Measurements from ENCODE around the gene FAM131C. TPM values are rescaled to one million over a fixed set of nuclear protein-coding genes. Genes with fewer than 3 reads are reported as not detected.

FAM131C gene
- total RNA-seq, 6 donors from 2014 or later = 0.13 TPM; not detected in 5

GRCh38 chr1:16092923-16093511, 19.6 kb upstream of the FAM131C start:
- Histone ChIP-seq H3K27ac (no peak overlapping the region), H3K9me3 (no peaks in the 10 kb centered on the region), H3K27me3 (no peaks in the 10 kb centered on the region), H3K36me3 (no peaks in the 10 kb centered on the region), H3K4me3 (no peak overlapping the region), H3K4me1 (peaks cover 0 to 6% (median 3%) of the 10 kb centered on the region in 4 donors)
- DNase-seq = no peak
- ATAC-seq (ENCODE audit: low FRiP score in 2 of 2) = no peak
- WGBS, 2 donors = 89 to 97% methylated on average over 7 to 9 of the region's 9 CpGs
- no peak for TF ChIP-seq POLR2A (IDR thresholded peaks at IDR 0.05)
- TF ChIP-seq POLR2AphosphoS5 (IDR thresholded peaks at IDR 0.05) = no peak
- TF ChIP-seq EP300 (IDR thresholded peaks at IDR 0.05) = no peak
- TF ChIP-seq CTCF (IDR thresholded peaks at IDR 0.05) = no peak

- Histone ChIP-seq H3K36me3 (no peaks in the 10 kb centered on the region), H3K27ac (no peak overlapping the region), H3K4me3 (no peak overlapping the region), H3K4me1 (peaks cover 0 to 8% (median 3%) of the 10 kb centered on the region in 4 donors), H3K9me3 (no peaks in the 10 kb centered on the region), H3K27me3 (no peaks in the 10 kb centered on the region)
- ATAC-seq (ENCODE audit: low FRiP score in 2 of 2) (no peak), DNase-seq (no peak)
- WGBS, 2 donors = 89 to 90% methylated on average over 10 to 18 of the region's 18 CpGs
- TF ChIP-seq EP300 (IDR thresholded peaks at IDR 0.05) = no peak
- no peak for TF ChIP-seq POLR2A (IDR thresholded peaks at IDR 0.05)
- no peak for TF ChIP-seq POLR2AphosphoS5 (IDR thresholded peaks at IDR 0.05)
These were observed 18.9 kb upstream of the FAM131C start for GRCh38 chr1:16092097-16092922.

GRCh38 chr1:16091296-16091695, 17.8 kb upstream of the FAM131C start:
- no peaks in the 10 kb centered on the region for H3K9me3 ChIP-seq
- H3K4me3 ChIP-seq = no peak overlapping the region
- no peak overlapping the region for H3K27ac ChIP-seq
- no peaks in the 10 kb centered on the region for H3K27me3 ChIP-seq
- DNase-seq (peak in 1 of 2 donors; percentile 13), ATAC-seq (ENCODE audit: low FRiP score in 2 of 2) (no peak)
- TF ChIP-seq POLR2A (IDR thresholded peaks at IDR 0.05) (no peak), EP300 (IDR thresholded peaks at IDR 0.05) (no peak), POLR2AphosphoS5 (IDR thresholded peaks at IDR 0.05) (no peak), CTCF (IDR thresholded peaks at IDR 0.05) (no peak)
- no peaks in the 10 kb centered on the region for H3K36me3 ChIP-seq
- 78 to 92% methylated on average over 2 to 8 of the region's 8 CpGs for WGBS, 2 donors
- H3K4me1 ChIP-seq = peaks cover 0 to 8% (median 3%) of the 10 kb centered on the region in 4 donors

- Histone ChIP-seq H3K27ac (no peak overlapping the region), H3K36me3 (no peaks in the 10 kb centered on the region), H3K4me3 (no peak overlapping the region), H3K4me1 (peaks cover 0 to 8% (median 3%) of the 10 kb centered on the region in 4 donors), H3K9me3 (no peaks in the 10 kb centered on the region), H3K27me3 (no peaks in the 10 kb centered on the region)
- 79 to 85% methylated on average over 4 to 5 of the region's 5 CpGs for WGBS, 2 donors
- no peak for ATAC-seq (ENCODE audit: low FRiP score in 2 of 2)
- no peak for DNase-seq
- TF ChIP-seq POLR2AphosphoS5 (IDR thresholded peaks at IDR 0.05) = no peak
- no peak for TF ChIP-seq EP300 (IDR thresholded peaks at IDR 0.05)
- no peak for TF ChIP-seq POLR2A (IDR thresholded peaks at IDR 0.05)
These were observed 16.8 kb upstream of the FAM131C start for GRCh38 chr1:16090076-16090826.

- Histone ChIP-seq H3K4me1 (peaks cover 0 to 8% (median 3%) of the 10 kb centered on the region in 4 donors), H3K9me3 (no peaks in the 10 kb centered on the region), H3K36me3 (no peaks in the 10 kb centered on the region), H3K27me3 (no peaks in the 10 kb centered on the region), H3K27ac (no peak overlapping the region), H3K4me3 (no peak overlapping the region)
- TF ChIP-seq EP300 (IDR thresholded peaks at IDR 0.05) (no peak), POLR2AphosphoS5 (IDR thresholded peaks at IDR 0.05) (no peak), CTCF (IDR thresholded peaks at IDR 0.05) (no peak)
- 69 to 94% methylated on average over 5 to 9 of the region's 9 CpGs for WGBS, 2 donors
- DNase-seq = peak in 1 of 2 donors; percentile 45
- ATAC-seq (ENCODE audit: low FRiP score in 2 of 2) = no peak
These were observed 15.5 kb upstream of the FAM131C start for GRCh38 chr1:16088996-16089395.

Data from upper lobe of left lung (tissue), 6 donors.